H1 (cell line): ENCODE data around the gene IL27RA. TPM values are rescaled to one million over a fixed set of nuclear protein-coding genes. Genes with fewer than 3 reads are reported as not detected.

ENCODE experiments used
- ASH2L ChIP-seq: fragments of 200-600, 300-600 bp; sonication (generic); IDR thresholded peaks from one replicate; pipeline ENCODE4 v1.7.1; 2017; ENCODE audit warnings: low read length
- ATF2 ChIP-seq: IDR thresholded peaks from 2 replicates; pipeline ENCODE4 v1.6.1; 2012; ENCODE audit warnings: low read length, inconsistent platforms
- CEBPB ChIP-seq: IDR thresholded peaks from 2 replicates; pipeline ENCODE4 v1.6.1; 2012; ENCODE audit warnings: low read depth, low read length
- EZH2 ChIP-seq: fragments of 200-600 bp; sonication (generic); IDR thresholded peaks from 2 replicates; pipeline ENCODE4 v1.7.1; 2012; ENCODE audit warnings: low read depth, mild to moderate bottlenecking, moderate library complexity, low read length, inconsistent platforms; ENCODE audit not compliant: severe bottlenecking
- GABPA ChIP-seq: IDR thresholded peaks from 2 replicates; pipeline ENCODE4 v1.6.1; 2011; ENCODE audit warnings: mild to moderate bottlenecking, low read length, moderate library complexity, borderline replicate concordance; ENCODE audit not compliant: insufficient read depth
- KDM4A ChIP-seq: IDR thresholded peaks from one replicate; pipeline ENCODE4 v1.7.1; 2012; ENCODE audit warnings: low read depth, mild to moderate bottlenecking, moderate library complexity, low read length, inconsistent platforms; ENCODE audit not compliant: severe bottlenecking
- NRF1 ChIP-seq: IDR thresholded peaks from 2 replicates; pipeline ENCODE4 v1.6.1; 2011; ENCODE audit warnings: mild to moderate bottlenecking, low read depth, low read length, improper control_type of control experiment
- POLR2AphosphoS5 ChIP-seq: IDR thresholded peaks from 2 replicates; pipeline ENCODE4 v1.6.1; 2011; ENCODE audit warnings: low read depth, low read length
- SIN3A ChIP-seq, 2 experiments: IDR thresholded peaks in 1 of 2; conservative IDR thresholded peaks in 1 of 2; 2 replicates each; pipeline ENCODE4 v1.6.1; 2011 to 2012; ENCODE audit warnings: low read length in 2 of 2, improper control_type of control experiment in 1 of 2, low read depth in 1 of 2, mild to moderate bottlenecking in 1 of 2
- SRF ChIP-seq: IDR thresholded peaks from 2 replicates; pipeline ENCODE4 v1.6.1; 2011; ENCODE audit warnings: mild to moderate bottlenecking, low read depth, low read length, moderate library complexity
- TBP ChIP-seq: IDR thresholded peaks from 2 replicates; pipeline ENCODE4 v1.6.1; 2011; ENCODE audit warnings: low read depth, low read length, improper control_type of control experiment
- YY1 ChIP-seq: IDR thresholded peaks from 2 replicates; pipeline ENCODE4 v1.6.1; 2011; ENCODE audit warnings: low read depth, mild to moderate bottlenecking, low read length
- polyA plus RNA-seq, 7 experiments: library from polyadenylated mRNA; depleted of rRNA in 3 of 7; stranded (reverse) in 5 of 7; unstranded in 2 of 7; fragments of >200 nt in 5 of 7; fragments of 200-250 nt in 2 of 7; gene quantifications; 1 replicate in 5 of 7; 2 replicates in 1 of 7; 4 replicates in 1 of 7; pipeline versions ENCODE4 v1.2.1 to v1.2.3, GENCODE V29; 2011 to 2013; ENCODE audit warnings: missing spikeins in 2 of 7, mixed read lengths in 2 of 7
- total RNA-seq: library from RNA; stranded (reverse); fragmentation: NEBNext Ultra II Directional; extraction: Animal tissue kit (Norgen Biotek cat#: 25700); gene quantifications from 2 replicates; pipeline ENCODE4 v1.2.1, GENCODE V29; 2021

The IL27RA gene
- total and polyA plus RNA-seq, 2 of the 8 experiments (the other 6 are each of a cell fraction or from before 2014, with no cell fraction given) = 9.9 to 14.7 TPM

GRCh38 chr19:14006085-14006765 lies 25.3 kb upstream of the IL27RA start, which contains the start of gene RFX1 (continued):
- TF ChIP-seq EZH2 (no peak), NRF1 (peak; percentile 98), GABPA (no peak), YY1 (peak; percentile 95), CEBPB (0 out of 2 replicates have a peak, but pooled peaks have one; percentile 25), KDM4A (no peak), ASH2L (no peak), SIN3A (conservative IDR thresholded peaks at IDR 0.05 in 1 of 2, IDR thresholded peaks at IDR 0.05 in 1 of 2; ENCODE audit: low read depth in 1 of 2, low read length in 2 of 2) (peak; percentile 76 to 86; a peak in 2 of 4 replicates), POLR2AphosphoS5 (peak; percentile 77; the same call in 1 of the 2 replicates), SRF (no peak), TBP (no peak), ATF2 (no peak)
